ENCODE measurements around the gene SPIN1. TPM values are rescaled to one million over a fixed set of nuclear protein-coding genes. Genes with fewer than 3 reads are reported as not detected.
A peak's percentile ranks its signal among the peaks of the same experiment; 100 is the strongest.

The SPIN1 gene
- total RNA-seq, 1 donor from 2014 or later: 37.2 TPM

- ATAC-seq: no peak
Observed at GRCh38 chr9:88436379-88436778, 48.1 kb downstream of the SPIN1 start.

GRCh38 chr9:88437210-88438146 is 49.2 kb downstream of the SPIN1 start:
- no peak for ATAC-seq

- no peak for ATAC-seq
Observed at GRCh38 chr9:88438811-88439210, 50.6 kb downstream of the SPIN1 start.

GRCh38 chr9:88441301-88442007 is 53.2 kb downstream of the SPIN1 start:
- ATAC-seq: no peak

- no peak for ATAC-seq
Observed at GRCh38 chr9:88443480-88444113, 55.4 kb downstream of the SPIN1 start.

- no peak for ATAC-seq
Observed at GRCh38 chr9:88446728-88447127, 58.5 kb downstream of the SPIN1 start.

- ATAC-seq: no peak
Observed at GRCh38 chr9:88447431-88447830, 59.2 kb downstream of the SPIN1 start.

GRCh38 chr9:88451160-88451559 is 62.9 kb downstream of the SPIN1 start:
- ATAC-seq: no peak

- ATAC-seq: no peak
Observed at GRCh38 chr9:88458716-88459465, 70.6 kb downstream of the SPIN1 start.

GRCh38 chr9:88460587-88461332 is 72.5 kb downstream of the SPIN1 start:
- ATAC-seq: peak; percentile 98

- no peak for ATAC-seq
Observed at GRCh38 chr9:88462191-88462590, 73.9 kb downstream of the SPIN1 start.

- peak; percentile 35 for ATAC-seq
Observed at GRCh38 chr9:88464851-88465250, 76.6 kb downstream of the SPIN1 start.

GRCh38 chr9:88468226-88468625 is 80.0 kb downstream of the SPIN1 start:
- ATAC-seq: no peak

GRCh38 chr9:88476491-88477271 is 88.4 kb downstream of the SPIN1 start:
- ATAC-seq: no peak

GRCh38 chr9:88477300-88477751 is 89.1 kb downstream of the SPIN1 start:
- ATAC-seq: no peak

GRCh38 chr9:88478246-88478645 is 90.0 kb downstream of the SPIN1 start:
- ATAC-seq: no peak

GRCh38 chr9:88481933-88482332 is 93.7 kb downstream of the SPIN1 start:
- ATAC-seq: no peak

- no peak for ATAC-seq
Observed at GRCh38 chr9:88488166-88488565, 99.9 kb downstream of the SPIN1 start.

GRCh38 chr9:88494983-88495721 is 106.9 kb downstream of the SPIN1 start:
- ATAC-seq: no peak

GRCh38 chr9:88497224-88497623 is 109.0 kb downstream of the SPIN1 start:
- ATAC-seq: no peak
